ENCODE data around the gene PILRB.

GRCh38 chr7:100402241-100402640 is 44.3 kb downstream of the PILRB start:
- TF ChIP-seq SUZ12 (IDR thresholded peaks at IDR 0.05; ENCODE audit: extremely low read depth, insufficient read depth, insufficient read length) (no peak), YY1 (IDR thresholded peaks at IDR 0.05; ENCODE audit: insufficient read depth, insufficient read length) (no peak)

Data from NT2/D1 (cell line).